Gastroesophageal sphincter (tissue), 3 donors: ENCODE measurements around the gene TXNDC17.

Experiments
- CTCF ChIP-seq, 4 experiments: fragments of 200-600 bp in 2 of 4; fragments of 450-650 bp in 2 of 4; sonication (generic) in 1 of 4; IDR thresholded peaks; one replicate each; pipeline ENCODE4 v1.5.1; 2017 to 2019; ENCODE audit warnings: antibody characterized with exemption in 4 of 4, mild to moderate bottlenecking in 2 of 4, moderate library complexity in 2 of 4
- POLR2A ChIP-seq, 2 donors: fragments of 450-650 bp; IDR thresholded peaks; one replicate each; pipeline ENCODE4 v1.6.1; 2017; ENCODE audit warnings: antibody characterized with exemption in 2 of 2, mild to moderate bottlenecking in 2 of 2, moderate library complexity in 1 of 2

GRCh38 chr17:6591599-6592158 lies 49.2 kb upstream of the TXNDC17 start:
- TF ChIP-seq CTCF (IDR thresholded peaks at IDR 0.05) (no peak), POLR2A (IDR thresholded peaks at IDR 0.05) (no peak)
